Right atrium auricular region (tissue), 2 donors: ENCODE data around the gene NDST1. TPM values are rescaled to one million over a fixed set of nuclear protein-coding genes. Genes with fewer than 3 reads are reported as not detected.

ENCODE experiments used
- DNase-seq: peaks from one replicate; pipeline ENCODE4 v3.0.0-alpha.2; 2019; ENCODE audit warnings: low spot score
- H3K27ac ChIP-seq, 2 donors: fragments of 200-600 bp; sonication (generic); 1 replicate in 1 of 2; 2 replicates in 1 of 2; pipeline ENCODE4 v1.5.1; 2016 to 2019
- H3K27me3 ChIP-seq, 2 donors: fragments of 200-600 bp; sonication (generic); one replicate each; pipeline versions ENCODE4 v1.5.1 to v1.6.0; 2017 to 2019
- H3K36me3 ChIP-seq: fragments of 200-600 bp; sonication (generic); one replicate; pipeline ENCODE4 v1.5.1; 2016
- H3K4me1 ChIP-seq, 2 donors: fragments of 200-600 bp; sonication (generic); one replicate each; pipeline versions ENCODE4 v1.5.1 to v1.6.0; 2017 to 2019
- H3K4me3 ChIP-seq, 2 donors: fragments of 200-600 bp; sonication (generic); 1 replicate in 1 of 2; 2 replicates in 1 of 2; pipeline ENCODE4 v1.5.1; 2017 to 2019; ENCODE audit warnings: mild to moderate bottlenecking in 1 of 2, moderate library complexity in 1 of 2
- H3K9me3 ChIP-seq, 2 donors: fragments of 200-600 bp; sonication (generic); one replicate each; pipeline ENCODE4 v1.5.1; 2019
- total RNA-seq, 2 donors: library from RNA; depleted of rRNA; stranded (reverse); fragments of >200 nt; gene quantifications; one replicate each; pipeline ENCODE4 v1.1.0, GENCODE V29; 2016
- TF ChIP-seq, protein P1 (sequence below), 2 donors: fragments of 200-600 bp; sonication (generic); IDR thresholded peaks; one replicate each; pipeline ENCODE4 v1.5.1; 2019; ENCODE audit warnings: antibody characterized with exemption in 2 of 2

NDST1 gene
- total RNA-seq, 2 donors from 2014 or later: 81.4 to 91.8 TPM

DNA sequence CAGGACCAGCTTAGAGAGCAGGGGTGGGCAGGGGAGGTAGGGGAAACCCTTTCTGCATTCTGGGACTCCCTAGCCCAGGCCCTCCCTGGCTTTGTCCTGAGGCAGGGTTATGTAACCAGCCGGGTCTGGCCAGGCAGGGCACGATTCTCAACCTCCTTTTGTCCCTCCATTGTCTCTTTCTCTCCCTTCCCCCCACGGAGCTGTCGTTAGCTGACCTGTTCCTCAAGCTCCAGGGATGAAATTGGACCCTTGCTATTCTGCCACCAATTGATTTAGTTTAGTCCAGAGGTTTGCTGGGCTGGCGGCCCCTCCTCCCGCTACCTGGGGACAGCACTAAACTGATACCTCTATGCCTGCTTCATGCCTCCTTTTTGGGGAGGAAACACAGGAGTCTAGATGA lies 9.4 kb upstream of the NDST1 start:
- no peak for DNase-seq
- H3K4me3 ChIP-seq: no peak overlapping the region
- peaks cover 0 to 76% of the 10 kb centered on the region in 2 donors for H3K4me1 ChIP-seq
- no peaks in the 10 kb centered on the region for H3K36me3 ChIP-seq
- peak overlapping the region; percentile 72 to 79 for H3K27ac ChIP-seq
- no peaks in the 10 kb centered on the region for H3K9me3 ChIP-seq
- TF ChIP-seq, protein P1, sequence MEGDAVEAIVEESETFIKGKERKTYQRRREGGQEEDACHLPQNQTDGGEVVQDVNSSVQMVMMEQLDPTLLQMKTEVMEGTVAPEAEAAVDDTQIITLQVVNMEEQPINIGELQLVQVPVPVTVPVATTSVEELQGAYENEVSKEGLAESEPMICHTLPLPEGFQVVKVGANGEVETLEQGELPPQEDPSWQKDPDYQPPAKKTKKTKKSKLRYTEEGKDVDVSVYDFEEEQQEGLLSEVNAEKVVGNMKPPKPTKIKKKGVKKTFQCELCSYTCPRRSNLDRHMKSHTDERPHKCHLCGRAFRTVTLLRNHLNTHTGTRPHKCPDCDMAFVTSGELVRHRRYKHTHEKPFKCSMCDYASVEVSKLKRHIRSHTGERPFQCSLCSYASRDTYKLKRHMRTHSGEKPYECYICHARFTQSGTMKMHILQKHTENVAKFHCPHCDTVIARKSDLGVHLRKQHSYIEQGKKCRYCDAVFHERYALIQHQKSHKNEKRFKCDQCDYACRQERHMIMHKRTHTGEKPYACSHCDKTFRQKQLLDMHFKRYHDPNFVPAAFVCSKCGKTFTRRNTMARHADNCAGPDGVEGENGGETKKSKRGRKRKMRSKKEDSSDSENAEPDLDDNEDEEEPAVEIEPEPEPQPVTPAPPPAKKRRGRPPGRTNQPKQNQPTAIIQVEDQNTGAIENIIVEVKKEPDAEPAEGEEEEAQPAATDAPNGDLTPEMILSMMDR (IDR thresholded peaks at IDR 0.05): no peak
- no peaks in the 10 kb centered on the region for H3K27me3 ChIP-seq

DNA sequence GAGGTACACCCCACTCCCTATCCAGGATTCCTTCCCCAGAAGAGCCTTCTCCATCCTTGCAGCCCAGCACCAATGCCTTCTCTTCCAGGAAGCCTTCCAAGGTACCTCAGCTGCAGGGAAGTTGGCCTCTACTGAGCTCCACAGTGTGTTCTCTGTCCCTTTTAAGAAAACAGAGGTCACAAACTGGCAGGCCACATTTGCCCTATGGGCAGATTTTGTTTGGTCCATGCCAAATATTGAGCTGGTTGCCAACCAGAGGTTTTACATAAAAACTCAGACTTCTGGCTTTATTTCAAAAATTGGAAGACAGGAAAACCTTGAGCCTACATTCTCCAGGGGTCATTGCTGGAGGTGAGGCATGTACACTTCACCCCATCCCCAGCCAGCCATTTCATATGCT lies 9.0 kb upstream of the NDST1 start:
- peaks cover 0 to 81% of the 10 kb centered on the region in 2 donors for H3K4me1 ChIP-seq
- H3K27me3 ChIP-seq: no peaks in the 10 kb centered on the region
- DNase-seq: no peak
- no peaks in the 10 kb centered on the region for H3K36me3 ChIP-seq
- no peaks in the 10 kb centered on the region for H3K9me3 ChIP-seq
- TF ChIP-seq, protein P1 (IDR thresholded peaks at IDR 0.05): no peak
- H3K4me3 ChIP-seq: no peak overlapping the region
- H3K27ac ChIP-seq: peak overlapping the region; percentile 72 to 79

DNA sequence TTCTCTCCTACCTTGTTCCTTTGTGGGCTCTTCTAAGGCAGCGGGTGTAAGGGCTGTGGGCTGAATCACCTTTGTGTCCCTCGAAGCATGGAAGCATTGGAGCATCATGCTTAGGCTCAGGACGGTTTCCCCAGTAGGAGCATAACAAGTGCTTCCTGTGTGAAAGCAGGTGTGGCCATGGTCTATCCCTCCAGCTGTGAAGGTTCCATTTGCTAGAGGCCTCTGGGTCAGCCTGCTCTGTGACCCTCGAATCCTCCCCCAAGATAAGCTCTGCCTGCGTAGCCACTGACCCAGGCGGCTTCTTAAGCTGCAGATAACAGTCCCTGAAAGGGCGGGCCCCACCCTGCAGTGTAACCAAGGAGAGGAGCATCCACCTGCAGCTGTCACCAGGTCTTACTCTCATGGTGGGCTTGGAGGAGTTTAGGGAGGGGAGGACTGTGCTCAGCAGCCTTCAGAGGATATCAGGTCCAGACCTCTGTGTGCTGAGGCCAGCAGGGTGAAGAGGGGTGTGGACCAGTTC lies 8.4 kb upstream of the NDST1 start:
- Histone ChIP-seq H3K9me3 (no peaks in the 10 kb centered on the region), H3K27me3 (no peaks in the 10 kb centered on the region), H3K4me3 (no peak overlapping the region), H3K4me1 (peaks cover 0 to 86% of the 10 kb centered on the region in 2 donors), H3K27ac (peak overlapping the region in 1 of 2 donors; percentile 85), H3K36me3 (no peaks in the 10 kb centered on the region)
- no peak for DNase-seq
- TF ChIP-seq, protein P1 (IDR thresholded peaks at IDR 0.05): no peak

GRCh38 chr5:150500328-150500841 lies 7.5 kb upstream of the NDST1 start:
- TF ChIP-seq, protein P1 (IDR thresholded peaks at IDR 0.05): no peak
- Histone ChIP-seq H3K36me3 (no peaks in the 10 kb centered on the region), H3K27me3 (no peaks in the 10 kb centered on the region), H3K9me3 (no peaks in the 10 kb centered on the region), H3K4me1 (peaks cover 0 to 95% of the 10 kb centered on the region in 2 donors), H3K4me3 (no peak overlapping the region), H3K27ac (peak overlapping the region; percentile 74 to 85)
- no peak for DNase-seq

GRCh38 chr5:150500905-150501304 lies 7.0 kb upstream of the NDST1 start:
- Histone ChIP-seq H3K27me3 (no peaks in the 10 kb centered on the region), H3K4me1 (peaks cover 0 to 100% of the 10 kb centered on the region in 2 donors), H3K36me3 (no peaks in the 10 kb centered on the region), H3K9me3 (no peaks in the 10 kb centered on the region), H3K4me3 (no peak overlapping the region), H3K27ac (peak overlapping the region; percentile 74 to 85)
- TF ChIP-seq, protein P1 (IDR thresholded peaks at IDR 0.05): no peak
- DNase-seq: no peak

DNA sequence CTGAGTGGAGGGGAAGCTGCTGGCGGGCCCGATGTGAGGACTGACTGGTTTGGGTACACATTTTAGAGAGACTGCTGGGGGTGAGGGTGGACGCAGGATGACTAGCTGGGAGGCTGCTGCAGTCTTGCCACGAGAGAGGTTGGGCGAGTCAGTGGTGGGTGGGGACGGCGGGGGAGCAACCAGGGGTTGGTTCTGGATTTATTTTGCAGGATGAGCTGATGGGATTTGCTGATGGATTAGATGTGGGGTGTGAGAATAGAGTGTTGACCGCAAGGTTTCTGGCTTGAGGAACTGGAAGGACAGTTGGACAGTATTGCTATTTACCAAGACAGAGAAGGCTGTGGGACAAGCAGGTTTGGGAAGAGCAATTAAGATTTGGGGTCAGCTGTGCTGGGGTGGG lies 5.8 kb upstream of the NDST1 start:
- DNase-seq: no peak
- peak overlapping the region; percentile 74 to 85 for H3K27ac ChIP-seq
- no peaks in the 10 kb centered on the region for H3K36me3 ChIP-seq
- H3K4me1 ChIP-seq: peaks cover 0 to 100% of the 10 kb centered on the region in 2 donors
- H3K9me3 ChIP-seq: no peaks in the 10 kb centered on the region
- TF ChIP-seq, protein P1 (IDR thresholded peaks at IDR 0.05): no peak
- H3K4me3 ChIP-seq: no peak overlapping the region
- no peaks in the 10 kb centered on the region for H3K27me3 ChIP-seq
